ENCODE results near the gene RAPGEF6. TPM values are rescaled to one million over a fixed set of nuclear protein-coding genes. Genes with fewer than 3 reads are reported as not detected.
"Not testable (repeated sequence)": the region's sequence is repeated elsewhere in the genome, so short reads cannot be mapped to it uniquely, and the experiment has no call there.

Gene RAPGEF6
- total and polyA plus RNA-seq, 2 donors = 11.3 to 21.4 TPM

GRCh38 chr5:131607418-131607817, 27.6 kb downstream of the RAPGEF6 start:
- no peak for DNase-seq (ENCODE audit: low read depth in 6 of 9, low spot score in 9 of 9)
- no peak overlapping the region for H3K27ac ChIP-seq (ENCODE audit: low read depth in 1 of 2, low read length in 1 of 2)
- no peak overlapping the region for H3K4me3 ChIP-seq (ENCODE audit: low read length in 2 of 2)
- H3K9me3 ChIP-seq (ENCODE audit: control insufficient read depth in 2 of 2, insufficient read depth in 1 of 2, low read length in 1 of 2) = no peaks in the 10 kb centered on the region
- H3K36me3 ChIP-seq (ENCODE audit: control insufficient read depth in 2 of 2, insufficient read depth in 2 of 2, low read length in 1 of 2) = peaks cover 2 to 3% of the 10 kb centered on the region in 2 donors
- H3K27me3 ChIP-seq (ENCODE audit: control insufficient read depth in 2 of 2, insufficient read depth in 1 of 2, low read length in 1 of 2) = no peaks in the 10 kb centered on the region
- 98% methylated on average over 4 of the region's 4 CpGs for WGBS
- peaks cover 0 to 4% of the 10 kb centered on the region in 2 donors for H3K4me1 ChIP-seq (ENCODE audit: control insufficient read depth in 2 of 2, insufficient read depth in 2 of 2, low read length in 2 of 2)

DNA sequence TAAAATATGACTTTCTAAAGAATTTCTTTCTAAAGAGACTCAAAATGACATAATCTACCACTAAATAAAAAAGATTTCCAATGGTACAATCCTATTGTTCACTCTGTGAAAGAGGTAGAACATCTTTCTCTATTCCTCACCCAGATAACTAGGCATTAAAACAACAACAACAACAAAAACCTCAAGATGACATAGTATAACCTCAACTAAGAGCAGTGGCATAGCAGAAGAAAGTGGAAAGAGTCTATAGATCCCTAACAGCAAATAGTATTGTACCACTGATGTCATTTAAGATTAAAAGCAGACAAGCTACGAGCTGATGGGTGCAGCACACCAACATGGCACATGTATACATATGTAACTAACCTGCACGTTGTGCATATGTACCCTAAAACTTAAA, 29.9 kb downstream of the RAPGEF6 start:
- Histone ChIP-seq H3K27ac (ENCODE audit: low read depth in 1 of 2, low read length in 1 of 2) (no peak overlapping the region), H3K27me3 (ENCODE audit: control insufficient read depth in 2 of 2, insufficient read depth in 1 of 2, low read length in 1 of 2) (no peaks in the 10 kb centered on the region), H3K4me1 (ENCODE audit: control insufficient read depth in 2 of 2, insufficient read depth in 2 of 2, low read length in 2 of 2) (peaks cover 0 to 4% of the 10 kb centered on the region in 2 donors), H3K9me3 (ENCODE audit: control insufficient read depth in 2 of 2, insufficient read depth in 1 of 2, low read length in 1 of 2) (no peaks in the 10 kb centered on the region), H3K4me3 (ENCODE audit: low read length in 2 of 2) (no peak overlapping the region), H3K36me3 (ENCODE audit: control insufficient read depth in 2 of 2, insufficient read depth in 2 of 2, low read length in 1 of 2) (peaks cover 0 to 4% of the 10 kb centered on the region in 2 donors)
- no peak for DNase-seq (ENCODE audit: low read depth in 6 of 9, low spot score in 9 of 9)
- 98% methylated on average over 2 of the region's 2 CpGs for WGBS

DNA sequence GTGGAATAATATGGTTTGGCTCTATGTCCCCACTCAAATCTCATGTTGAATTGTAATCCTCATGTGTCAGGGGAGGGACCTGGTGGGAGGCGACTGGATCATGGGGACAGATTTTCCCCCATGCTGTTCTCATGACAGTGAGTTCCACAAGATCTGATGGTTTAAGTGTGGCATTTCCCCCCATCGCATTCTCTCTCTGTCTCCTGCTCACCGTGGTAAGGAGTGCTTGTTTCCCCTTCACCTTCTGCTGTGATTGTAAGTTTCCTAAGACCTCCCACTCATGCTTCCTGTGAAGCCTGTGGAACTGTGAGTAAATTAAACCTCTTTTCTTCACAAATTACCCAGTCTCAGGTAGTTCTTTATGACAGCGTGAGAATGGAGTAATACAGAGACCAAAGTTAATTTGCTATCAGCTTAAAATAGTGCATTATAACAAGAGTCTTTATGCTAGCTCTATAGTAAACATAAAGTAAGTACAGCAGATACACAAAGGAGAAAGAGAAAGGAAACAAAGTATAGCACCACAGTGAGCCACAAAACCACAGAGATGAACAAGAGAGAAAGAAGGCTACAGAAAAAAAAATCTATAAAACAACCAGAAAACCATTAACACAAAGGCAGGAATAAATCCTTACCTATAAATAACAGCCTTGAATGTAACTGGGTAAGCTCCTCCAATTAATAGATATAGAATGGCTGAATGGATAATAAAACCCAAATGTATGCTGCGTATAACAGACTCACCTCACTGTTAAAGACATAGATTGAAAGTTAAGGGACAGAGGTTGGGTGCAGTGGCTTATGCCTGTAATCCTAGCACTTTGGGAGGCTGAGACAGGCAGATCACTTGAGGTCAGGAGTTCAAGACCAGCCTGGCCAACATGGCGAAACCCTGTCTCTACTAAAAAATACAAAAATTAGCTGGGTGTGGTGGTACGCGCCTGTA, 39.7 kb downstream of the RAPGEF6 start:
- H3K27ac ChIP-seq (ENCODE audit: low read depth in 1 of 2, low read length in 1 of 2) = peak overlapping the region; percentile 1 to 53
- no peak overlapping the region for H3K4me3 ChIP-seq (ENCODE audit: low read length in 2 of 2)
- H3K27me3 ChIP-seq (ENCODE audit: control insufficient read depth in 2 of 2, insufficient read depth in 1 of 2, low read length in 1 of 2) = no peaks in the 10 kb centered on the region
- WGBS = 57% methylated on average over 8 of the region's 8 CpGs
- peak; percentile 4 to 74 (median 34) for DNase-seq (ENCODE audit: low read depth in 6 of 9, low spot score in 9 of 9)
- peaks cover 0 to 5% of the 10 kb centered on the region in 2 donors for H3K9me3 ChIP-seq (ENCODE audit: control insufficient read depth in 2 of 2, insufficient read depth in 1 of 2, low read length in 1 of 2)
- H3K4me1 ChIP-seq (ENCODE audit: control insufficient read depth in 2 of 2, insufficient read depth in 2 of 2, low read length in 2 of 2) = peaks cover 4 to 14% of the 10 kb centered on the region in 2 donors
- H3K36me3 ChIP-seq (ENCODE audit: control insufficient read depth in 2 of 2, insufficient read depth in 2 of 2, low read length in 1 of 2) = no peaks in the 10 kb centered on the region

DNA sequence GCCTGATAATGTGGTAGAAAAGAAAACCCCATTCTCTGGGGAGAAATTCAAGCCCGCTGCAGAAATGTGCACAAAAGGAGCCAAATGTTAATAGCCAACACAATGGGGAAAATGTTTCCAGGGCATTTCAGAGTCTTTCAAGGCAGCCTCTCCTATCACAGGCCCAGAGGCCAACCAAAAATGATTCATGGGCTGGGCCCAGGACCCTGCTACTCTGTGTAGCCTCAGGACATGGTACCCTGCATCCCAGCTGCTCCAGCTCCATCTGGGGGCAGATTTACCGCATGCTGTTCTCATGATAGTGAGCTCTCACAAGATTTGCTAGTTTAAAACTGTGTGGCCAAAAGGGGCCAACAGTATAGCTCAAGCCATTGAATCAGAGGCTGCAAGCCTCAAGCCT, 41.1 kb downstream of the RAPGEF6 start:
- 97% methylated on average over 2 of the region's 2 CpGs for WGBS
- Histone ChIP-seq H3K4me1 (ENCODE audit: control insufficient read depth in 2 of 2, insufficient read depth in 2 of 2, low read length in 2 of 2) (peaks cover 4 to 18% of the 10 kb centered on the region in 2 donors), H3K27me3 (ENCODE audit: control insufficient read depth in 2 of 2, insufficient read depth in 1 of 2, low read length in 1 of 2) (no peaks in the 10 kb centered on the region), H3K9me3 (ENCODE audit: control insufficient read depth in 2 of 2, insufficient read depth in 1 of 2, low read length in 1 of 2) (peaks cover 0 to 5% of the 10 kb centered on the region in 2 donors), H3K27ac (ENCODE audit: low read depth in 1 of 2, low read length in 1 of 2) (no peak overlapping the region), H3K4me3 (ENCODE audit: low read length in 2 of 2) (no peak overlapping the region), H3K36me3 (ENCODE audit: control insufficient read depth in 2 of 2, insufficient read depth in 2 of 2, low read length in 1 of 2) (peaks cover 0 to 6% of the 10 kb centered on the region in 2 donors)
- no peak for DNase-seq (ENCODE audit: low read depth in 6 of 9, low spot score in 9 of 9)

- H3K27ac ChIP-seq (ENCODE audit: low read depth in 1 of 2, low read length in 1 of 2) = not testable (repeated sequence)
- WGBS = 97% methylated on average over 2 of the region's 2 CpGs
These were observed 41.6 kb downstream of the RAPGEF6 start for GRCh38 chr5:131593436-131593835.

GRCh38 chr5:131589510-131590348, 45.3 kb downstream of the RAPGEF6 start:
- 86% methylated on average over 5 of the region's 5 CpGs for WGBS
- Histone ChIP-seq H3K27me3 (ENCODE audit: control insufficient read depth in 2 of 2, insufficient read depth in 1 of 2, low read length in 1 of 2) (no peaks in the 10 kb centered on the region), H3K4me1 (ENCODE audit: control insufficient read depth in 2 of 2, insufficient read depth in 2 of 2, low read length in 2 of 2) (peaks cover 0 to 14% of the 10 kb centered on the region in 2 donors), H3K36me3 (ENCODE audit: control insufficient read depth in 2 of 2, insufficient read depth in 2 of 2, low read length in 1 of 2) (peaks cover 0 to 6% of the 10 kb centered on the region in 2 donors), H3K9me3 (ENCODE audit: control insufficient read depth in 2 of 2, insufficient read depth in 1 of 2, low read length in 1 of 2) (peaks cover 0 to 5% of the 10 kb centered on the region in 2 donors), H3K27ac (ENCODE audit: low read depth in 1 of 2, low read length in 1 of 2) (no peak overlapping the region), H3K4me3 (ENCODE audit: low read length in 2 of 2) (no peak overlapping the region)
- DNase-seq (ENCODE audit: low read depth in 6 of 9, low spot score in 9 of 9) = peak; percentile 23 to 78 (median 57)

More at GRCh38 chr5:131593436-131593835, 41.6 kb downstream of the RAPGEF6 start:
- not testable (repeated sequence) for H3K9me3 ChIP-seq (ENCODE audit: control insufficient read depth in 2 of 2, insufficient read depth in 1 of 2, low read length in 1 of 2); H3K4me3 ChIP-seq (ENCODE audit: low read length in 2 of 2); DNase-seq (ENCODE audit: low read depth in 6 of 9, low spot score in 9 of 9); H3K27me3 ChIP-seq (ENCODE audit: control insufficient read depth in 2 of 2, insufficient read depth in 1 of 2, low read length in 1 of 2); H3K36me3 ChIP-seq (ENCODE audit: control insufficient read depth in 2 of 2, insufficient read depth in 2 of 2, low read length in 1 of 2)
- H3K4me1 ChIP-seq (ENCODE audit: control insufficient read depth in 2 of 2, insufficient read depth in 2 of 2, low read length in 2 of 2) = peaks cover 4 to 18% of the 10 kb centered on the region in 2 donors

DNA sequence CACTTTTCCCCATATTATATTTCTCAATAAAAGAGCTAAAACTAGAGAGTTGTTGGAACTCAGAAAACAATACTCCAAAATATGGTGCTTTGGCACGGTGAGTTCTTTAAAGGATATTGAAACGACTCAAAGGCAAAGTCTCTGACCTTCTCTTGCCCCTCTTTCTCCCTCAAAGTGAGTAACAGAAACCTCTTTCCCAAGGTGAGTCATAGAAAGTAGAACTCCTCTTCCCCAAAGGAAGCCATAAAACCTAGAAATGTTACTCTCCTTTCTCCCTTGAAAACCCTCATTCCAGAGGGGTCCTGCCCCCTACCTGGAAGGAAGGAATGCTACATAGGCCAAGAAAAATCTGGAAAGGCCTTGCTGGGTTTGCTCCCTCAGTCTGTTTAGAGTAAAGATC, 47.5 kb downstream of the RAPGEF6 start:
- 95% methylated on average over 2 of the region's 2 CpGs for WGBS
- Histone ChIP-seq H3K27ac (ENCODE audit: low read depth in 1 of 2, low read length in 1 of 2) (no peak overlapping the region), H3K36me3 (ENCODE audit: control insufficient read depth in 2 of 2, insufficient read depth in 2 of 2, low read length in 1 of 2) (peaks cover 0 to 6% of the 10 kb centered on the region in 2 donors)

DNA sequence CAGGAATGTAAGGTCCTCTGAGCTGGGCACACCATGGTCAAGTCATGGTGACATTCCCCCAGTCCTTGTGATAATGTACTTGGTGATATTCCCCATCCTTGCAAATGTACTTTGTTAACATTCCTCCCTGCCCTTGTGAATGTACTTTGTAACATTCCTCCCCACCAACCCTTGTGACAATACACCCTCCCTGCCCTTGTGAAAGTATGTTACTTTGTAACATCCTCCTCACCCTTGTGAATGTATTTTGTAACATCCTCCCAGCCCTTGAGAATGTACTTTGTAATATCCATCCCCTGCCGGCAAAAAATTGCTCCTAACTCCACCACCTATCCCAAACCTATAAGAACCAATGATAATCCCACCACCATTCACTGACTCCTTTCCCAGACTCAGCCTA, 53.3 kb downstream of the RAPGEF6 start:
- H3K27ac ChIP-seq (ENCODE audit: low read depth in 1 of 2, low read length in 1 of 2) = no peak overlapping the region
- no peaks in the 10 kb centered on the region for H3K4me1 ChIP-seq (ENCODE audit: control insufficient read depth in 2 of 2, insufficient read depth in 2 of 2, low read length in 2 of 2)
- H3K4me3 ChIP-seq (ENCODE audit: low read length in 2 of 2) = no peak overlapping the region
- H3K9me3 ChIP-seq (ENCODE audit: control insufficient read depth in 2 of 2, insufficient read depth in 1 of 2, low read length in 1 of 2) = peaks cover 0 to 7% of the 10 kb centered on the region in 2 donors
- no peaks in the 10 kb centered on the region for H3K27me3 ChIP-seq (ENCODE audit: control insufficient read depth in 2 of 2, insufficient read depth in 1 of 2, low read length in 1 of 2)
- WGBS = 98% methylated on average over 1 of the region's 1 CpG
- no peak for DNase-seq (ENCODE audit: low read depth in 6 of 9, low spot score in 9 of 9)
- H3K36me3 ChIP-seq (ENCODE audit: control insufficient read depth in 2 of 2, insufficient read depth in 2 of 2, low read length in 1 of 2) = peaks cover 11 to 17% of the 10 kb centered on the region in 2 donors

More for the DNA sequence above, 47.5 kb downstream of the RAPGEF6 start:
- Histone ChIP-seq H3K27me3 (ENCODE audit: control insufficient read depth in 2 of 2, insufficient read depth in 1 of 2, low read length in 1 of 2) (no peaks in the 10 kb centered on the region), H3K4me3 (ENCODE audit: low read length in 2 of 2) (no peak overlapping the region), H3K9me3 (ENCODE audit: control insufficient read depth in 2 of 2, insufficient read depth in 1 of 2, low read length in 1 of 2) (no peaks in the 10 kb centered on the region), H3K4me1 (ENCODE audit: control insufficient read depth in 2 of 2, insufficient read depth in 2 of 2, low read length in 2 of 2) (peaks cover 0 to 4% of the 10 kb centered on the region in 2 donors)
- no peak for DNase-seq (ENCODE audit: low read depth in 6 of 9, low spot score in 9 of 9)

All from thymus (tissue), 11 donors.